Measurements from ENCODE around the gene CTNND2. TPM values are rescaled to one million over a fixed set of nuclear protein-coding genes. Genes with fewer than 3 reads are reported as not detected.

The CTNND2 gene
- total and polyA plus RNA-seq, 10 of the 15 experiments (the other 5 are each of a cell fraction or from before 2014, with no cell fraction given) = 0.02 to 0.16 (median 0.04) TPM; not detected in 7

- ChIA-PET SMC1A (ENCODE audit: uncharacterized antibody, unreplicated experiment) (no interaction called here), RAD21 (ENCODE audit: unreplicated experiment) (no interaction called here), CTCF (no interaction called here), POLR2A (no interaction called here)
- WGBS (ENCODE audit: insufficient coverage, insufficient replicate concordance, low lambda C conversion rate, missing lambda C conversion rate) = 18% methylated on average over 2 of the region's 2 CpGs
- no peak for FAIRE-seq
- intact Hi-C loops (cut with micrococcal nuclease; ENCODE audit: unreplicated experiment) = no loop called here
- Histone ChIP-seq H3K36me3 (ENCODE audit: control insufficient read depth in 2 of 2, insufficient read depth in 2 of 2, low read length in 1 of 2) (no peaks in the 10 kb centered on the region), H3K4me3 (no peak overlapping the region), H3K79me2 (ENCODE audit: control insufficient read depth, insufficient read depth, low read length) (no peaks in the 10 kb centered on the region), H4K20me1 (ENCODE audit: control insufficient read depth, insufficient read depth) (no peaks in the 10 kb centered on the region), H3K4me1 (ENCODE audit: control insufficient read depth, insufficient read depth, low read length) (no peaks in the 10 kb centered on the region), H3K4me2 (ENCODE audit: control insufficient read depth, insufficient read depth) (no peak overlapping the region), H3K9ac (ENCODE audit: control insufficient read depth, insufficient read depth, low read length) (no peak overlapping the region), H2AFZ (ENCODE audit: control insufficient read depth, low read depth, low read length) (no peak overlapping the region), H3K9me3 (replicated peaks; ENCODE audit: control insufficient read depth, insufficient read depth, low read length) (no peaks in the 10 kb centered on the region), H3K27ac (ENCODE audit: control insufficient read depth, insufficient read depth) (no peak overlapping the region), H3K27me3 (replicated peaks in 1 of 2; ENCODE audit: control insufficient read depth in 2 of 2, insufficient read depth in 2 of 2, low read length in 1 of 2) (no peaks in the 10 kb centered on the region)
- TF ChIP-seq BCL3 (IDR thresholded peaks at IDR 0.05; ENCODE audit: borderline replicate concordance, insufficient read depth, low read depth, low read length, poor library complexity, severe bottlenecking) = no peak
- TF ChIP-seq WRNIP1 (IDR thresholded peaks at IDR 0.05; ENCODE audit: borderline replicate concordance, low read depth, low read length) = no peak
- no peak for TF ChIP-seq RELB (IDR thresholded peaks at IDR 0.05; ENCODE audit: low read depth)
- TF ChIP-seq MYB (IDR thresholded peaks at IDR 0.05; ENCODE audit: borderline replicate concordance, low read depth, low read length) = no peak
- no peak for TF ChIP-seq TARDBP (IDR thresholded peaks at IDR 0.05; ENCODE audit: borderline replicate concordance)
- TF ChIP-seq PML (IDR thresholded peaks at IDR 0.05; ENCODE audit: low read length) = no peak
- no peak for TF ChIP-seq NR2F1 (conservative IDR thresholded peaks at IDR 0.05)
- TF ChIP-seq ZNF384 (IDR thresholded peaks at IDR 0.05; ENCODE audit: borderline replicate concordance, low read depth, low read length) = no peak
- no peak for TF ChIP-seq USF2 (IDR thresholded peaks at IDR 0.05; ENCODE audit: borderline replicate concordance, low read depth, low read length)
- TF ChIP-seq MYC (IDR thresholded peaks at IDR 0.05; ENCODE audit: insufficient read depth, insufficient read length, insufficient replicate concordance, low read length, severe bottlenecking) = no peak
- no peak for TF ChIP-seq ATF3 (IDR thresholded peaks at IDR 0.05; ENCODE audit: borderline replicate concordance, extremely low read depth, low read depth, low read length)
- no peak for TF ChIP-seq POLR2AphosphoS5 (IDR thresholded peaks at IDR 0.05; ENCODE audit: low read length)
- TF ChIP-seq CHD1 (IDR thresholded peaks at IDR 0.05; ENCODE audit: low read depth, low read length) = no peak
- TF ChIP-seq MTA3 (IDR thresholded peaks at IDR 0.05; ENCODE audit: borderline replicate concordance, low read length) = no peak
- TF ChIP-seq BCLAF1 (IDR thresholded peaks at IDR 0.05) = no peak
- TF ChIP-seq NR2C1 (IDR thresholded peaks at IDR 0.05) = no peak
- TF ChIP-seq BACH1 (IDR thresholded peaks at IDR 0.05; ENCODE audit: borderline replicate concordance) = no peak
- no peak for ATAC-seq
- DNase-seq (ENCODE audit: low read depth, low spot score) = no peak
- in situ Hi-C loops (cut with MboI) = no loop called here
- BruUV-seq (replicated peaks) = no TSS peak
These were observed 229.1 kb downstream of the CTNND2 start for GRCh38 chr5:11675184-11675583.

All from GM12878 (cell line).